ENCODE measurements around the gene MGAT4B. TPM values are rescaled to one million over a fixed set of nuclear protein-coding genes. Genes with fewer than 3 reads are reported as not detected.
A peak's percentile ranks its signal among the peaks of the same experiment; 100 is the strongest.

The MGAT4B gene
- total RNA-seq, 1 experiment from 2014 or later: 151 TPM

- TF ChIP-seq AR (CRISPR knock-in tag; IDR thresholded peaks at IDR 0.05) (peak; percentile 14; the same call in 1 of the 2 replicates), CREM (CRISPR knock-in tag; IDR thresholded peaks at IDR 0.05) (0 out of 2 replicates have a peak, but pooled peaks have one; percentile 39), ZNF317 (CRISPR knock-in tag; IDR thresholded peaks at IDR 0.05; ENCODE audit: borderline replicate concordance, low read depth) (0 out of 2 replicates have a peak, but pooled peaks have one; percentile 19), NFE2L1 (CRISPR knock-in tag; IDR thresholded peaks at IDR 0.05) (no peak), ETV6 (CRISPR knock-in tag; IDR thresholded peaks at IDR 0.05) (no peak), RELA (CRISPR knock-in tag; IDR thresholded peaks at IDR 0.05; ENCODE audit: borderline replicate concordance) (0 out of 2 replicates have a peak, but pooled peaks have one; percentile 63), ZNF416 (CRISPR knock-in tag; IDR thresholded peaks at IDR 0.05) (peak; percentile 63; the same call in 1 of the 2 replicates), TP53 (CRISPR knock-in tag; IDR thresholded peaks at IDR 0.05) (peak; percentile 19; the same call in 1 of the 2 replicates), MAX (CRISPR knock-in tag; IDR thresholded peaks at IDR 0.05) (0 out of 2 replicates have a peak, but pooled peaks have one; percentile 34), E2F1 (CRISPR knock-in tag; IDR thresholded peaks at IDR 0.05) (0 out of 2 replicates have a peak, but pooled peaks have one; percentile 38), GTF2I (CRISPR knock-in tag; conservative IDR thresholded peaks at IDR 0.05) (no peak), ZNF219 (CRISPR knock-in tag; IDR thresholded peaks at IDR 0.05; ENCODE audit: borderline replicate concordance) (peak; percentile 63), ZNF121 (CRISPR knock-in tag; IDR thresholded peaks at IDR 0.05) (no peak), ZNF425 (CRISPR knock-in tag; conservative IDR thresholded peaks at IDR 0.05) (no peak), SMAD3 (CRISPR knock-in tag; IDR thresholded peaks at IDR 0.05; ENCODE audit: borderline replicate concordance) (no peak), ATF3 (CRISPR knock-in tag; conservative IDR thresholded peaks at IDR 0.05) (no peak), ZBTB21 (CRISPR knock-in tag; IDR thresholded peaks at IDR 0.05; ENCODE audit: borderline replicate concordance) (no peak), ZNF263 (CRISPR knock-in tag; IDR thresholded peaks at IDR 0.05; ENCODE audit: low read depth) (no peak), NFATC4 (CRISPR knock-in tag; IDR thresholded peaks at IDR 0.05) (no peak)
- TF ChIP-seq, protein P1, sequence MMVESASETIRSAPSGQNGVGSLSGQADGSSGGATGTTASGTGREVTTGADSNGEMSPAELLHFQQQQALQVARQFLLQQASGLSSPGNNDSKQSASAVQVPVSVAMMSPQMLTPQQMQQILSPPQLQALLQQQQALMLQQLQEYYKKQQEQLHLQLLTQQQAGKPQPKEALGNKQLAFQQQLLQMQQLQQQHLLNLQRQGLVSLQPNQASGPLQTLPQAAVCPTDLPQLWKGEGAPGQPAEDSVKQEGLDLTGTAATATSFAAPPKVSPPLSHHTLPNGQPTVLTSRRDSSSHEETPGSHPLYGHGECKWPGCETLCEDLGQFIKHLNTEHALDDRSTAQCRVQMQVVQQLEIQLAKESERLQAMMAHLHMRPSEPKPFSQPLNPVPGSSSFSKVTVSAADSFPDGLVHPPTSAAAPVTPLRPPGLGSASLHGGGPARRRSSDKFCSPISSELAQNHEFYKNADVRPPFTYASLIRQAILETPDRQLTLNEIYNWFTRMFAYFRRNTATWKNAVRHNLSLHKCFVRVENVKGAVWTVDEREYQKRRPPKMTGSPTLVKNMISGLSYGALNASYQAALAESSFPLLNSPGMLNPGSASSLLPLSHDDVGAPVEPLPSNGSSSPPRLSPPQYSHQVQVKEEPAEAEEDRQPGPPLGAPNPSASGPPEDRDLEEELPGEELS (CRISPR knock-in tag; IDR thresholded peaks at IDR 0.05): 0 out of 2 replicates have a peak, but pooled peaks have one; percentile 9
- TF ChIP-seq, protein P2, sequence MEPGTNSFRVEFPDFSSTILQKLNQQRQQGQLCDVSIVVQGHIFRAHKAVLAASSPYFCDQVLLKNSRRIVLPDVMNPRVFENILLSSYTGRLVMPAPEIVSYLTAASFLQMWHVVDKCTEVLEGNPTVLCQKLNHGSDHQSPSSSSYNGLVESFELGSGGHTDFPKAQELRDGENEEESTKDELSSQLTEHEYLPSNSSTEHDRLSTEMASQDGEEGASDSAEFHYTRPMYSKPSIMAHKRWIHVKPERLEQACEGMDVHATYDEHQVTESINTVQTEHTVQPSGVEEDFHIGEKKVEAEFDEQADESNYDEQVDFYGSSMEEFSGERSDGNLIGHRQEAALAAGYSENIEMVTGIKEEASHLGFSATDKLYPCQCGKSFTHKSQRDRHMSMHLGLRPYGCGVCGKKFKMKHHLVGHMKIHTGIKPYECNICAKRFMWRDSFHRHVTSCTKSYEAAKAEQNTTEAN (CRISPR knock-in tag; IDR thresholded peaks at IDR 0.05): 0 out of 2 replicates have a peak, but pooled peaks have one; percentile 21
- TF ChIP-seq, protein P3, sequence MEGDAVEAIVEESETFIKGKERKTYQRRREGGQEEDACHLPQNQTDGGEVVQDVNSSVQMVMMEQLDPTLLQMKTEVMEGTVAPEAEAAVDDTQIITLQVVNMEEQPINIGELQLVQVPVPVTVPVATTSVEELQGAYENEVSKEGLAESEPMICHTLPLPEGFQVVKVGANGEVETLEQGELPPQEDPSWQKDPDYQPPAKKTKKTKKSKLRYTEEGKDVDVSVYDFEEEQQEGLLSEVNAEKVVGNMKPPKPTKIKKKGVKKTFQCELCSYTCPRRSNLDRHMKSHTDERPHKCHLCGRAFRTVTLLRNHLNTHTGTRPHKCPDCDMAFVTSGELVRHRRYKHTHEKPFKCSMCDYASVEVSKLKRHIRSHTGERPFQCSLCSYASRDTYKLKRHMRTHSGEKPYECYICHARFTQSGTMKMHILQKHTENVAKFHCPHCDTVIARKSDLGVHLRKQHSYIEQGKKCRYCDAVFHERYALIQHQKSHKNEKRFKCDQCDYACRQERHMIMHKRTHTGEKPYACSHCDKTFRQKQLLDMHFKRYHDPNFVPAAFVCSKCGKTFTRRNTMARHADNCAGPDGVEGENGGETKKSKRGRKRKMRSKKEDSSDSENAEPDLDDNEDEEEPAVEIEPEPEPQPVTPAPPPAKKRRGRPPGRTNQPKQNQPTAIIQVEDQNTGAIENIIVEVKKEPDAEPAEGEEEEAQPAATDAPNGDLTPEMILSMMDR (IDR thresholded peaks at IDR 0.05): peak; percentile 22; the same call in 1 of the 2 replicates
- TF ChIP-seq, protein P4, sequence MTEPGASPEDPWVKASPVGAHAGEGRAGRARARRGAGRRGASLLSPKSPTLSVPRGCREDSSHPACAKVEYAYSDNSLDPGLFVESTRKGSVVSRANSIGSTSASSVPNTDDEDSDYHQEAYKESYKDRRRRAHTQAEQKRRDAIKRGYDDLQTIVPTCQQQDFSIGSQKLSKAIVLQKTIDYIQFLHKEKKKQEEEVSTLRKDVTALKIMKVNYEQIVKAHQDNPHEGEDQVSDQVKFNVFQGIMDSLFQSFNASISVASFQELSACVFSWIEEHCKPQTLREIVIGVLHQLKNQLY (CRISPR knock-in tag; IDR thresholded peaks at IDR 0.05): no peak
Measured at GRCh38 chr5:179795863-179796833, 10.5 kb downstream of the MGAT4B start (continued).

Data from WTC11 (cell line).